Measurements from ENCODE around the gene GK2. TPM values are rescaled to one million over a fixed set of nuclear protein-coding genes. Genes with fewer than 3 reads are reported as not detected.

Gene GK2
- total and polyA plus RNA-seq, 2 donors, result not detected

- no peak overlapping the region for H3K27ac ChIP-seq (ENCODE audit: low read depth)
- 82% methylated on average over 9 of the region's 9 CpGs for WGBS
- H3K4me1 ChIP-seq (ENCODE audit: insufficient read depth), result no peaks in the 10 kb centered on the region
- no peak overlapping the region for H3K4me3 ChIP-seq (ENCODE audit: low read depth, low read length)
- DNase-seq (ENCODE audit: extremely low spot score), result no peak
- H3K36me3 ChIP-seq (ENCODE audit: insufficient read depth), result no peaks in the 10 kb centered on the region
Observed at GRCh38 chr4:79413032-79413885, 5.2 kb upstream of the GK2 start.

GRCh38 chr4:79404666-79405065 lies 3.4 kb downstream of the GK2 start:
- Histone ChIP-seq H3K4me1 (ENCODE audit: insufficient read depth) (no peaks in the 10 kb centered on the region), H3K4me3 (ENCODE audit: low read depth, low read length) (no peak overlapping the region), H3K27ac (ENCODE audit: low read depth) (no peak overlapping the region), H3K36me3 (ENCODE audit: insufficient read depth) (no peaks in the 10 kb centered on the region)
- DNase-seq (ENCODE audit: extremely low spot score), result no peak

GRCh38 chr4:79403356-79403755 lies 4.7 kb downstream of the GK2 start:
- H3K4me1 ChIP-seq (ENCODE audit: insufficient read depth), result no peaks in the 10 kb centered on the region
- H3K36me3 ChIP-seq (ENCODE audit: insufficient read depth), result no peaks in the 10 kb centered on the region
- no peak for DNase-seq (ENCODE audit: extremely low spot score)
- H3K27ac ChIP-seq (ENCODE audit: low read depth), result no peak overlapping the region
- H3K4me3 ChIP-seq (ENCODE audit: low read depth, low read length), result no peak overlapping the region
- 99% methylated on average over 1 of the region's 1 CpG for WGBS

- 26% methylated on average over 1 of the region's 1 CpG for WGBS
- H3K4me1 ChIP-seq (ENCODE audit: insufficient read depth), result no peaks in the 10 kb centered on the region
- no peak overlapping the region for H3K27ac ChIP-seq (ENCODE audit: low read depth)
- no peak for DNase-seq (ENCODE audit: extremely low spot score)
- H3K4me3 ChIP-seq (ENCODE audit: low read depth, low read length), result no peak overlapping the region
- H3K36me3 ChIP-seq (ENCODE audit: insufficient read depth), result no peaks in the 10 kb centered on the region
Observed at GRCh38 chr4:79402332-79402851, 5.6 kb downstream of the GK2 start.

- 79% methylated on average over 1 of the region's 1 CpG for WGBS
- DNase-seq (ENCODE audit: extremely low spot score), result no peak
- H3K4me1 ChIP-seq (ENCODE audit: insufficient read depth), result no peaks in the 10 kb centered on the region
Observed at GRCh38 chr4:79399076-79399475, 9.0 kb downstream of the GK2 start.

GRCh38 chr4:79397951-79398350 lies 10.1 kb downstream of the GK2 start:
- no peak overlapping the region for H3K27ac ChIP-seq (ENCODE audit: low read depth)

More at GRCh38 chr4:79399076-79399475, 9.0 kb downstream of the GK2 start:
- no peak overlapping the region for H3K4me3 ChIP-seq (ENCODE audit: low read depth, low read length)
- no peak overlapping the region for H3K27ac ChIP-seq (ENCODE audit: low read depth)
- no peaks in the 10 kb centered on the region for H3K36me3 ChIP-seq (ENCODE audit: insufficient read depth)

GRCh38 chr4:79396794-79397193 lies 11.2 kb downstream of the GK2 start:
- Histone ChIP-seq H3K36me3 (ENCODE audit: insufficient read depth) (no peaks in the 10 kb centered on the region), H3K27ac (ENCODE audit: low read depth) (no peak overlapping the region), H3K4me1 (ENCODE audit: insufficient read depth) (no peaks in the 10 kb centered on the region), H3K4me3 (ENCODE audit: low read depth, low read length) (no peak overlapping the region)
- DNase-seq (ENCODE audit: extremely low spot score), result no peak

More at GRCh38 chr4:79397951-79398350, 10.1 kb downstream of the GK2 start:
- no peaks in the 10 kb centered on the region for H3K36me3 ChIP-seq (ENCODE audit: insufficient read depth)
- DNase-seq (ENCODE audit: extremely low spot score), result no peak
- H3K4me3 ChIP-seq (ENCODE audit: low read depth, low read length), result no peak overlapping the region
- 53% methylated on average over 5 of the region's 5 CpGs for WGBS
- H3K4me1 ChIP-seq (ENCODE audit: insufficient read depth), result no peaks in the 10 kb centered on the region

GRCh38 chr4:79395841-79396240 lies 12.2 kb downstream of the GK2 start:
- no peak overlapping the region for H3K4me3 ChIP-seq (ENCODE audit: low read depth, low read length)
- no peak for DNase-seq (ENCODE audit: extremely low spot score)
- H3K4me1 ChIP-seq (ENCODE audit: insufficient read depth), result no peaks in the 10 kb centered on the region
- no peak overlapping the region for H3K27ac ChIP-seq (ENCODE audit: low read depth)
- 60% methylated on average over 2 of the region's 2 CpGs for WGBS
- no peaks in the 10 kb centered on the region for H3K36me3 ChIP-seq (ENCODE audit: insufficient read depth)

- no peaks in the 10 kb centered on the region for H3K4me1 ChIP-seq (ENCODE audit: insufficient read depth)
- 85% methylated on average over 3 of the region's 3 CpGs for WGBS
- no peak overlapping the region for H3K4me3 ChIP-seq (ENCODE audit: low read depth, low read length)
- no peak overlapping the region for H3K27ac ChIP-seq (ENCODE audit: low read depth)
- H3K36me3 ChIP-seq (ENCODE audit: insufficient read depth), result no peaks in the 10 kb centered on the region
- DNase-seq (ENCODE audit: extremely low spot score), result no peak
Observed at GRCh38 chr4:79390890-79391289, 17.1 kb downstream of the GK2 start.

- Histone ChIP-seq H3K36me3 (ENCODE audit: insufficient read depth) (no peaks in the 10 kb centered on the region), H3K4me3 (ENCODE audit: low read depth, low read length) (no peak overlapping the region), H3K27ac (ENCODE audit: low read depth) (no peak overlapping the region), H3K4me1 (ENCODE audit: insufficient read depth) (no peaks in the 10 kb centered on the region)
- DNase-seq (ENCODE audit: extremely low spot score), result no peak
- WGBS, result 63% methylated on average over 4 of the region's 4 CpGs
Observed at GRCh38 chr4:79385641-79386040, 22.4 kb downstream of the GK2 start.

GRCh38 chr4:79381161-79381560 lies 26.9 kb downstream of the GK2 start:
- no peak overlapping the region for H3K27ac ChIP-seq (ENCODE audit: low read depth)
- WGBS, result 47% methylated on average over 1 of the region's 1 CpG
- no peak overlapping the region for H3K4me3 ChIP-seq (ENCODE audit: low read depth, low read length)

GRCh38 chr4:79370026-79370425 lies 38.0 kb downstream of the GK2 start:
- H3K27ac ChIP-seq (ENCODE audit: low read depth), result no peak overlapping the region
- WGBS, result 83% methylated on average over 2 of the region's 2 CpGs
- no peaks in the 10 kb centered on the region for H3K36me3 ChIP-seq (ENCODE audit: insufficient read depth)
- no peak overlapping the region for H3K4me3 ChIP-seq (ENCODE audit: low read depth, low read length)
- H3K4me1 ChIP-seq (ENCODE audit: insufficient read depth), result no peaks in the 10 kb centered on the region
- DNase-seq (ENCODE audit: extremely low spot score), result no peak

More at GRCh38 chr4:79381161-79381560, 26.9 kb downstream of the GK2 start:
- Histone ChIP-seq H3K36me3 (ENCODE audit: insufficient read depth) (no peaks in the 10 kb centered on the region), H3K4me1 (ENCODE audit: insufficient read depth) (no peaks in the 10 kb centered on the region)
- DNase-seq (ENCODE audit: extremely low spot score), result no peak

- 92% methylated on average over 2 of the region's 2 CpGs for WGBS
- Histone ChIP-seq H3K4me1 (ENCODE audit: insufficient read depth) (no peaks in the 10 kb centered on the region), H3K4me3 (ENCODE audit: low read depth, low read length) (no peak overlapping the region), H3K27ac (ENCODE audit: low read depth) (no peak overlapping the region), H3K36me3 (ENCODE audit: insufficient read depth) (no peaks in the 10 kb centered on the region)
- DNase-seq (ENCODE audit: extremely low spot score), result no peak
Observed at GRCh38 chr4:79367096-79367495, 40.9 kb downstream of the GK2 start.

GRCh38 chr4:79366422-79366821 lies 41.6 kb downstream of the GK2 start:
- Histone ChIP-seq H3K27ac (ENCODE audit: low read depth) (no peak overlapping the region), H3K4me3 (ENCODE audit: low read depth, low read length) (no peak overlapping the region), H3K36me3 (ENCODE audit: insufficient read depth) (no peaks in the 10 kb centered on the region), H3K4me1 (ENCODE audit: insufficient read depth) (no peaks in the 10 kb centered on the region)
- DNase-seq (ENCODE audit: extremely low spot score), result no peak
